Muscle layer of colon (tissue), 2 donors: ENCODE measurements around the gene GMPR2.

ENCODE experiments used
- H3K27ac ChIP-seq: one replicate; pipeline ENCODE4 v1.7.0; 2013; ENCODE audit warnings: low read depth, mild to moderate bottlenecking, low read length, moderate library complexity
- H3K27me3 ChIP-seq, 2 donors: one replicate each; pipeline ENCODE4 v1.7.0; 2013; ENCODE audit warnings: low read length in 2 of 2, mild to moderate bottlenecking in 2 of 2; ENCODE audit not compliant: insufficient read depth in 2 of 2, control insufficient read depth in 1 of 2
- H3K36me3 ChIP-seq: one replicate; pipeline ENCODE4 v1.7.0; 2013; ENCODE audit warnings: mild to moderate bottlenecking, low read length; ENCODE audit not compliant: insufficient read depth
- H3K4me1 ChIP-seq: one replicate; pipeline ENCODE4 v1.7.0; 2013; ENCODE audit warnings: mild to moderate bottlenecking, low read length; ENCODE audit not compliant: insufficient read depth
- H3K4me3 ChIP-seq, 2 donors: one replicate each; pipeline ENCODE4 v1.7.0; 2013; ENCODE audit warnings: low read length in 2 of 2, low read depth in 1 of 2, mild to moderate bottlenecking in 1 of 2, moderate library complexity in 1 of 2
- H3K9ac ChIP-seq: one replicate; pipeline ENCODE4 v1.7.0; 2013; ENCODE audit warnings: low read length
- H3K9me3 ChIP-seq: one replicate; pipeline ENCODE4 v1.7.0; 2013; ENCODE audit warnings: mild to moderate bottlenecking, low read length
- donor health status: abdominal sarcoma.
- donor health status: Adenocarcinoma of cecum.

GMPR2 gene

DNA sequence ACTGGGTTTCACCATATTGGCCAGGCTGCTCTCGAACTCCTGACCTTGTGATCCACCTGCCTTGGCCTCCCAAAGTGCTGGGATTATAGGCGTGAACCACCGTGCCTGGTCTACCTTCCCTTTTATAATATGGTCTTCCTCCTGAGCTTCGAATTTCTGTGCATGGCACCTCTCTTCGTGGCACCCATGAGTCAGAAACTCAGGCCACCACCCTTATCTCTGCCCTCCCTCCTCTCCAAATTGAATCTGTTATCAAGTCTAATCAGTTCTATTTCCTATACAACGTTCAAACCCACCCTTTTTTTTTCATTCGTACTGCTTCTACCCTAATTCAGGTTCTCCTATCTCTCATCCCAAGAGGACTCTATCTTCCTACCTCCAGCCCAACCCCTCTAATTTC, 14.7 kb downstream of the GMPR2 start:
- H3K4me1 ChIP-seq: peaks cover 5% of the 10 kb centered on the region
- no peak overlapping the region for H3K9ac ChIP-seq
- no peak overlapping the region for H3K27ac ChIP-seq
- no peaks in the 10 kb centered on the region for H3K36me3 ChIP-seq
- no peaks in the 10 kb centered on the region for H3K9me3 ChIP-seq
- no peak overlapping the region for H3K4me3 ChIP-seq
- no peaks in the 10 kb centered on the region for H3K27me3 ChIP-seq

DNA sequence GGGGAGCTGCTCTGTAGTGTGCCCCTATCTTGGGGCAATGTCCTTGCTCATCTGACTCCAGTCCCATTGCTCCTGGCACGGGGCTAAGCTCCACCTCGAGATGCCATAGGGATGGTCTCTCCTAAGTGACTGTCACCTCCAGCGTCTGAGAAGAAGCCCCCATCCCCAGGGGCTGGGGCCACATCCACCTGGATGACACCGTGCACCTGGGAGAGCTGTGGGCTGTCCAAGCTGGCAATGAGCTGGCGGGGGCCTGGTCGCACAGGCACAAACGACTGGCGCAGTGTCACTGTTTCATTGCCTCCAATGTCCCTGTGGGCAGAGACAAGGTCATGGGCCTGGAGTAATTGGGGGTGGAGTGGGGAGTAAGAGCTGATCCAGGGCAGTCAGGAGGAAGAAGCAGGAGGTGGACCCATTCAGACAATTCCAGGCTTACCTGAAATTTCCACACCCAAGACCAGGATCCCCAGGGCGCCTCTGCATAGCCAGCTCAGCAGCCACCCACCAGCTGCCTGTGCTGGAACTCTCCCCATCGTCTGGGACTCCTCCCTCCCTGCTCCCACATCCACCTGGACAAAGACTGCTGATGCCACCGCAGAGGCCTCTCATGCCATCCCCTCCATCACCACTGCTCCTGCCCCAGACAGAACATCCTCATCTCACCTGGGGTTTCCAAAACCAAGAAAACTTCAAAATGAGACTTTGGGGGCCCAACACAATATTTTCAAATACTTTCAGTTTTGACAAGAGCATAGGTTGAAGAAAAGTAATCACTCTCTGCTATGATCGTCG, 16.7 kb downstream of the GMPR2 start:
- Histone ChIP-seq H3K9ac (no peak overlapping the region), H3K27me3 (no peaks in the 10 kb centered on the region), H3K4me3 (no peak overlapping the region), H3K36me3 (no peaks in the 10 kb centered on the region), H3K4me1 (no peaks in the 10 kb centered on the region), H3K27ac (no peak overlapping the region), H3K9me3 (no peaks in the 10 kb centered on the region)

DNA sequence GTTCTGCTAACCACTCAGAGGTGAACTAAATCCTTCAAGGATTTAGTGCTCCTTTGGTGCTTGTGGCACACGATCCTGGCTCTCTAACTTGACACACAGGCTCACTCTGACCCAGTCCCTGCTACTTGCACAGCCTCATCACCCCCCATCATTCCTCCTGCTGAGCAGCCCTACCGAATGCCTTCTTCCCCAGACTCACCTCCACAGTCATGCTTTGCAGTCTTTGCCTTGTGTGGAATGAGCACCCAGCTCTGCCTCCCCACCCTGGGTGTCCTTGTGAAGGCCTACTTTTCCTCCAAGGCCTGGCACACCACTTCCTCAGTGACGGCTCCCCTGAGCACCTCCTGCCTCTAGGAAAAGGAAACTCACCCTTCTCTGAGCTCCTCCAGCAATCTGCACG, 17.6 kb downstream of the GMPR2 start:
- Histone ChIP-seq H3K9me3 (no peaks in the 10 kb centered on the region), H3K4me1 (no peaks in the 10 kb centered on the region), H3K27me3 (no peaks in the 10 kb centered on the region), H3K9ac (no peak overlapping the region), H3K36me3 (no peaks in the 10 kb centered on the region), H3K4me3 (no peak overlapping the region), H3K27ac (no peak overlapping the region)

DNA sequence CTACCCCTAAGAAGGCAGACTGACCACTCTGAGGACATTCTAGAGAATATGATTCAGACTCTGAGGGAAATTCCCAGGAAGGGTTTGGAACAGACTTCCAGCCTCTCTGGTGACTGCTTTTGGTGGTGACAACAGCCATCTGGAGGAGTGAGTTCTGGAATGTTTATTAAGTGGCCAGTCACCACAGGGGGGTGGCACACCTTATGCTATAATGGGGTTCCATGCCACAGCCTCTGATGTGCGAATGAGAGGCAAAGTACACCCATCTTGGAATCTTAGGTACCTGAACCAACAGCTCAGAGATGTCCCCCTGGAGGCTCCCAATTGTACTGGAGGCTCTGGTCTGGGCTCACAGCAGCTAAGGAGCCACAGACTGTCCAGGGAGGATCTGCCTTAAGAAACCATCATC, 19.2 kb downstream of the GMPR2 start:
- Histone ChIP-seq H3K9me3 (no peaks in the 10 kb centered on the region), H3K9ac (no peak overlapping the region), H3K4me1 (no peaks in the 10 kb centered on the region), H3K36me3 (no peaks in the 10 kb centered on the region), H3K4me3 (no peak overlapping the region), H3K27ac (no peak overlapping the region), H3K27me3 (no peaks in the 10 kb centered on the region)

DNA sequence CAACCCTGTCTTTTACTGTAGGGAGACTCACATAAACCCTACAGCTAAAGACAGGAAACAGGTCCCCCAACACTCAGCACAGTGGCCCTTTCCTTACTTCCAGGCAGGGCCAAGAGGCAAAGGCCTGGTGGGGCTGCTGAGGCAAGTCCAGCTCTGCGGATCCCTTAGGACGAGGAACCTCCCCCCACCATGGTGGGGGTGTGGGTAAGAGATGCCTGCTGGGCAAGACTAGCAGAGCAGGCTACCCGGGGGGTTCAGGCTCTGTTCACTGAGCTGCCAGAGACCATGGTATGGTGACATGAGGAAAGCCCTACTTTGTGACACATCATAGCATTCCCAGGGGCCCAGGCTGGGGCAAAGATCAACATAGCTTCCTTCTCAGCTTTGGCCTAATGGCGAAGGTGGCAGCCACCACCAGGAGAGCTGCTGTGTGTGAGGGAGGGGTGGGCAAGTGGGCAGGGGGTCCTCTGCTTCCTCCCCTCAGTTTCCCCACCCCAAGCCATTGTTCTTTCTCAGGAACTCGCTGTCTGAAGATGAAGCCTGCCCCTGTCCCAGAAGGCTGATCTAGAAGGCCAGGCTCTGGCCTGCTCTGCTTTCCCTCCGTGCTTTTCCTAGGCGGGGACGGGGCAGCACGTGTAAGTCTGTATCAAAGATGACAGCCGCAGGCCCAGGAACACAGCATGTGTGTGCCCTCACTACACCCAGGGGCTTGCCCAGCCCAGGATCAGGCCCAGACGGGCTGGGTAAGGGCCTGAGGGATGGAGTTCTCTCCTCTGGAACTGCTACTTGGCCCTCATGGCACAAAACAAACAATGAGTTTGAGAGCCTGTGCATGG, 19.8 kb downstream of the GMPR2 start:
- no peaks in the 10 kb centered on the region for H3K27me3 ChIP-seq
- no peak overlapping the region for H3K4me3 ChIP-seq
- no peak overlapping the region for H3K9ac ChIP-seq
- H3K36me3 ChIP-seq: no peaks in the 10 kb centered on the region
- H3K27ac ChIP-seq: no peak overlapping the region
- no peaks in the 10 kb centered on the region for H3K9me3 ChIP-seq
- H3K4me1 ChIP-seq: no peaks in the 10 kb centered on the region

DNA sequence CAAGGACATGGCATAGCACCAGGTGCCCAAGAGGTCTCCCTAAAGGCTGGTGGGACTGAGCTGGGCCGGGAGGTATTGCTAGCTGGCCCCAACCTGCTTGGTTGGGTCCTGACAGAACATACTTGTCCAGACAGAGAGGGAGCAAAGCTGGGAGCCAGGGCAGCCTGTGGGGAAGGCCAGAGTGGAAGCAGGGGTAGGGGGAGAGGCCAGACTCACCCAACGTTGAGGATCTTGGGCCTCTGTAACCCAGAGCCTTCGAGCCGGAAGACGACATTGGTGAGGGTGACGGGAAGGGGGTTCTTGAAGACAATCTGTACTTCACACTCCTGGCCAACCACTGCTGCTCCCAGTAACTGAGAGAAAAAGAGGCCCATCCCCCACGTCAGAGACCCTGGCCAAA, 21.2 kb downstream of the GMPR2 start:
- Histone ChIP-seq H3K9me3 (no peaks in the 10 kb centered on the region), H3K27me3 (no peaks in the 10 kb centered on the region), H3K27ac (no peak overlapping the region), H3K36me3 (no peaks in the 10 kb centered on the region), H3K4me3 (no peak overlapping the region), H3K4me1 (no peaks in the 10 kb centered on the region), H3K9ac (no peak overlapping the region)

DNA sequence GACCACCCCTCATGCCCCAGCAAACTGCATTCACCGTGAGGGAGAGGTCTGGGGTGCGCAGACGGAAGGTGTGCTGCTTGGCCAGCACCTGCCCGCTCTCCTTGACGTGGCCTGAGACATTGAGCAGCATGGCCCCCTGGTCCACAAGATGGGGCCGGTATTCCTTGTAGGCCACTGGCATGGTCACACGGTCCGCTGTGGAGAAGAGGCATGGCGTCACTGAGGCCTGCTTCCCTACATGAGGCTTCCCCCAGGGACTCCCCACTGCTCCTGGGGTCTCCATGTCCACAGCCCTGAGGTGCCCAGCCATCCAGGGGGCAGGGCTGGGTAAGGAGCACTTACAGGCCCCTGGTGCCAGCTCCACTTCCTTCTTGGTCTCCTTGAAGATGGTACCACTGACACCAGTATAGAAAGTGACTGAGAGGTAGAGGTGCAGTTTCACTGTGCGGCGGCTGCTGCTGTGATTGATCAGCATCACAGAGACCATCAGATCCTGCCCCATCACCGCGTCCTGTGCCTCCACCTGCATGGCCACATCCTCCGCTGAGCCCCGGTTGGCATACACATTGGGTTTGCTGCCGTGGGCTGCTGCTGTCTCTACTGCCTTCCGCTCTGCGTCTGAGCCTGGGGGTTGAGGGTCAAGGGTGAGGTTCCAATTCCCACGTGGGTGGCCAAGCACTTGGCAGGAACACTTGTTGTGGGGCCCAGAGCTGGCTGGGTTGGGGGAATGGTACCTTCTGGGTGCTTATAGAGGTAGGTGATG, 22.1 kb downstream of the GMPR2 start:
- Histone ChIP-seq H3K9me3 (no peaks in the 10 kb centered on the region), H3K27ac (no peak overlapping the region), H3K9ac (no peak overlapping the region), H3K27me3 (no peaks in the 10 kb centered on the region), H3K36me3 (no peaks in the 10 kb centered on the region), H3K4me1 (no peaks in the 10 kb centered on the region), H3K4me3 (no peak overlapping the region)

DNA sequence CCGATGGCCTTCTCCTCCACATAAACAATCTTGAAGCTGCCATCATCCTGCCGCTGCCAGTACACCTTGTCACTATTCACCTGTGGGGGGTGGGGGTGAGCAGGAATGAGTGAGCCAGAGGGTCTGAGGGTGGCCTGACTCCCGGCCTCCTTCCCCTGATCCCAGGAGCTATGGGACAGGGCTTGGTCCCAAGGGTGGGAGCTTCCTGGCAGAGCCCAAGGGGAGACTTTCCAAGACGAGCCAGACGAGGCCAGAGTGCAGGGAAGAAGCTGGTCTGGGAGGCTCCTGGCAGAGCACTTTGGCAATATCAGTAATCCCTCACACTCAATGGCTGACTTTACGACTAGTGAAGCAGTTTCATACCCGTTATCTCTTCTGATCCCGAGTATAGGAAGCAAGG, 22.7 kb downstream of the GMPR2 start:
- Histone ChIP-seq H3K9ac (no peak overlapping the region), H3K27me3 (no peaks in the 10 kb centered on the region), H3K9me3 (no peaks in the 10 kb centered on the region)

DNA sequence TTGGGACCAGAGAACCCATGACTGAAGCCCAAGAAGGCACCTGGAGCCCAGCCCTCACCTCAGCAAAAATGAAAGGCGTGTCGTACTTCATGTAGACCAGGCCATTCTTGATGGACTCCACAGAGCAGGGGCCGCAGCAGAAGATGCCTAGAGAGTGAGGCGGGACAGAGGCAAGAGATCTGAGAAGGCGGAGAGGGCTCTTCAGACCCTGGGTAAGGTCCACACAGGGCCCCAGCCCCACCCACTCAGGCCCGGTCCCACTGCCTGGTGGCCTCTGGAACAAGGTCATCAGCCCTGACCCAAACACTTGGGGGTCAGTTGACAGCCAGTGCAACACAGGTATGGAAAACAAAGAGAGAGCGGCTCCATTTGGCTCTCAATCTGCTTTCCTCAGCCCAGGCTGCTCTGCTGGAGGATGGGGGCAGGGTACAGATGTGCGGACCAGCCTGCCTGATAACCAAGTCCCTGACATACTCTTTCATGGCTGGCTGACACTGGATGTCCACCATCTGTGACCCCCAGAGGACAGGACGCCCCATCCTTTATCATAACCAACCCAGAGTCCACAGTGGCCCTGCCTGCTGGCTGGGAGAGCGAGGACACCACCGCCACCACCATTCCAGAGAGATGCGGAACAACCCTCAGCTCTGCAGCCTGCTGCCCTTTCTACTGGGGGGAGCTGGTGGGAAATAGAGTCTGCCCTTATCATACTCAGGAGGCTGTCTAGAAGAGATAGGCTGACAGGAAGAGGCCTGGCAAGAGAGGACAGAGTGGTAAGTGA, 23.4 kb downstream of the GMPR2 start:
- Histone ChIP-seq H3K9ac (no peak overlapping the region), H3K4me3 (no peak overlapping the region), H3K27me3 (no peaks in the 10 kb centered on the region), H3K36me3 (no peaks in the 10 kb centered on the region), H3K9me3 (no peaks in the 10 kb centered on the region), H3K27ac (no peak overlapping the region), H3K4me1 (no peaks in the 10 kb centered on the region)

More for the DNA sequence above, 22.7 kb downstream of the GMPR2 start:
- Histone ChIP-seq H3K4me1 (no peaks in the 10 kb centered on the region), H3K27ac (no peak overlapping the region), H3K36me3 (no peaks in the 10 kb centered on the region), H3K4me3 (no peak overlapping the region)

DNA sequence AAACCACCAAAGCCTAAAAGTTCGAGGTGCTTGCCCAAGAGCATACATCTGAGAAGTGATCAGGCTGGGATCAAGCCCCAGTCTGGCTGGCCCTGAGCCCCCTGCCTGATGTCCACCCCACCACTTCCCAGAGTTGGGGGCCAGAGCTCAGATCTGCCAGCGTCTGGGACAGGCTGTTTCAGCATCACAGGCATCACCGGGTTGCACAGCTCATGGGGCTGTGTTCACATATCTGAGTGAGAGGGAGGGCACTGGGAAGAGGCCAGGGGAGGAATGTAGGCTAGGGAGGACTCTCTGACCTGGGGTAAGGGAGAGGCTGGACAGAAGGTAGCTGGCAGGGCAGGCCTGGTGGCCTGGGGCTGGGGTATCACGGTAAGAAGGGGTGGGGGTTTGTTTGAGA, 24.2 kb downstream of the GMPR2 start:
- H3K27ac ChIP-seq: no peak overlapping the region
- H3K36me3 ChIP-seq: no peaks in the 10 kb centered on the region
- no peaks in the 10 kb centered on the region for H3K27me3 ChIP-seq
- H3K4me1 ChIP-seq: no peaks in the 10 kb centered on the region
- no peak overlapping the region for H3K9ac ChIP-seq
- H3K4me3 ChIP-seq: no peak overlapping the region
- no peaks in the 10 kb centered on the region for H3K9me3 ChIP-seq

DNA sequence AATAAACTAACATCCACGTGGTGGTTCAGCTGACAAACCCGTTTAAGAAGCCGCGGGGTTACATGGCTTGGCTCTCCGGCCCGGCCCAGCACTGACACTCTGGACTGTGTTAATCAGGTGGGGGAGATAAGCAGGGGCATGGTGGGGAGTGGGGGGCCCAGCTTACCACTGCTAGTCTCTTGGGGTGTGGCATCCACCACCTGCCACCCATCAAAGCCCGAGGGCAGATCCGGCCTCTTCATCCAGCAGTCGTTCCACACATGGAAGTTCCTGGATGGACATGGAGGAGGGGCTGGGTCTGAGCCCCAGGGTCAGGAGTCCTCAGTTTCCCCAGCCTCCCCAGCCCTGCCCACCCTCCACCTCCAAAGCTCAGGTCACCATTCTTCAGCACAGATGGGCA, 25.4 kb downstream of the GMPR2 start:
- H3K27ac ChIP-seq: no peak overlapping the region
- H3K4me3 ChIP-seq: no peak overlapping the region
- H3K4me1 ChIP-seq: no peaks in the 10 kb centered on the region
- no peaks in the 10 kb centered on the region for H3K27me3 ChIP-seq
- no peaks in the 10 kb centered on the region for H3K36me3 ChIP-seq
- H3K9ac ChIP-seq: no peak overlapping the region
- no peaks in the 10 kb centered on the region for H3K9me3 ChIP-seq
